BLaER1 treated with 17β-estradiol and CSF1 and Interleukin-3, amounts not matched to agents 10 nM and 100 nM (cell line): Measurements from ENCODE around the gene TCP11L1.
"Not testable (repeated sequence)": the region's sequence is repeated elsewhere in the genome, so short reads cannot be mapped to it uniquely, and the experiment has no call there.

Source experiments
- H3K27ac ChIP-seq, 11 experiments: shearing (Covaris generic); formaldehyde crosslinking; 2 replicates each; pipeline ENCODE4 v1.8.1; 2022
- H3K27me3 ChIP-seq, 11 experiments: shearing (Covaris generic); formaldehyde crosslinking; 2 replicates each; pipeline ENCODE4 v1.8.1; 2022
- H3K36me3 ChIP-seq, 11 experiments: shearing (Covaris generic); formaldehyde crosslinking; 2 replicates each; pipeline ENCODE4 v1.8.1; 2022
- H3K4me1 ChIP-seq, 10 experiments: shearing (Covaris generic); formaldehyde crosslinking; 2 replicates each; pipeline ENCODE4 v1.8.1; 2022
- H3K4me2 ChIP-seq, 11 experiments: shearing (Covaris generic); formaldehyde crosslinking; 2 replicates each; pipeline ENCODE4 v1.8.1; 2022
- H3K4me3 ChIP-seq, 10 experiments: shearing (Covaris generic); formaldehyde crosslinking; 2 replicates each; pipeline ENCODE4 v1.8.1; 2022
- H3K9ac ChIP-seq, 11 experiments: shearing (Covaris generic); formaldehyde crosslinking; 2 replicates each; pipeline ENCODE4 v1.8.1; 2022
- H3K9me3 ChIP-seq, 11 experiments: shearing (Covaris generic); formaldehyde crosslinking; replicated peaks in 1 of 11; 2 replicates each; pipeline ENCODE4 v1.8.1; 2022
- H4K20me1 ChIP-seq, 11 experiments: shearing (Covaris generic); formaldehyde crosslinking; 2 replicates each; pipeline ENCODE4 v1.8.1; 2022
- Cebpa-rat ChIP-seq, 11 experiments: shearing (Covaris generic); IDR thresholded peaks; 2 replicates each; pipeline ENCODE4 v1.8.1; 2022

The TCP11L1 gene

DNA sequence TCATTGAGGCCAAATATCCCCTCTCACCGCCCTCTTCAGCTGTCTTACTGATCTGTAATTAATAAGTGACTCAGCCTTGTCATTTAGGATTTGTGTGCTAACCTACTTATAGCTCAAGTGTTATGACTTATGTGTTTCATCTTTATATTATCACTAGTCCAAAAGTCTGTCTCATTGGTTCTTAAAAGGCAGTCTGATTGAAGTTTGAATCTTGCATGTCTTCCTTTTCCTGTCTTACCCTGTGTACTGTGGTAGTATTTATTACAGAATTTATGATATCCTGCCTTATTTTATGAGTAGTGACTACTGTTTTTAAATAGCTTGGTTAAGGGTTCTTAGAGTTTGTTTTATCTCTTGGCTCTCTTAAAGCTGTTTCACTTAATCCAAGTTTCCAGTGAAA lies 17.4 kb upstream of the TCP11L1 start:
- Histone ChIP-seq H3K27me3 (peaks cover 0 to 2% (median 0%) of the 10 kb centered on the region in 11 experiments; a peak in 2 of 22 replicates), H4K20me1 (no peaks in the 10 kb centered on the region), H3K4me2 (no peak overlapping the region), H3K9ac (no peak overlapping the region), H3K36me3 (no peaks in the 10 kb centered on the region), H3K4me3 (no peak overlapping the region), H3K9me3 (no peaks in the 10 kb centered on the region), H3K4me1 (peaks cover 0 to 1% (median 0%) of the 10 kb centered on the region in 10 experiments; a peak in 1 of 20 replicates), H3K27ac (no peak overlapping the region)
- TF ChIP-seq Cebpa-rat (IDR thresholded peaks at IDR 0.05): no peak

- Histone ChIP-seq H3K9me3 (no peaks in the 10 kb centered on the region), H3K27me3 (no peaks in the 10 kb centered on the region), H3K4me3 (no peak overlapping the region), H3K36me3 (no peaks in the 10 kb centered on the region), H3K9ac (no peak overlapping the region), H4K20me1 (no peaks in the 10 kb centered on the region), H3K27ac (no peak overlapping the region), H3K4me2 (no peak overlapping the region), H3K4me1 (no peaks in the 10 kb centered on the region; a peak in 1 of 20 replicates)
- no peak for TF ChIP-seq Cebpa-rat (IDR thresholded peaks at IDR 0.05)
Measured at GRCh38 chr11:33025339-33025722, 14.0 kb upstream of the TCP11L1 start.

DNA sequence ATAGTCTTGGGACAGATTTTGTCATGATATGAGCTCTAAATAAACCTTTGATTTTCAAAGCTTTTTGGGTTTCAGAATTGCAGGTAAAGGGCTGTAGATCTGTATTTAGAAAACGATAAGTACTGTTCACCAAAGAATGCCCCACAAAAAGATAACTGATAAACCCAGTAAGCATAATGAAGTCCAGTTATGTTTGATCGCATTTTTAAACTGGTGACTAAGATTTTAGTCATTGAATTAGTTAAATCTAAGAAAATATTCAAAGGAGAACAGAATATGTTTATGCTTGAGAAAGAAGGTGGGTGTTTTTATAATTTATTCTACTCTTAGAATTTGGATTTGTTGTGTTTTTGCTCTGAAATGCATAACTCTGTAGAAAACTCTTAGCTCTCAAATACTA lies 12.1 kb upstream of the TCP11L1 start:
- TF ChIP-seq Cebpa-rat (IDR thresholded peaks at IDR 0.05): no peak
- Histone ChIP-seq H3K27me3 (no peaks in the 10 kb centered on the region), H3K4me3 (no peak overlapping the region), H3K27ac (no peak overlapping the region), H3K4me2 (no peak overlapping the region), H3K36me3 (no peaks in the 10 kb centered on the region), H3K9me3 (no peaks in the 10 kb centered on the region), H3K9ac (no peak overlapping the region), H4K20me1 (no peaks in the 10 kb centered on the region), H3K4me1 (no peaks in the 10 kb centered on the region; a peak in 1 of 20 replicates)

- Histone ChIP-seq H3K27ac (no peak overlapping the region), H3K9me3 (no peaks in the 10 kb centered on the region), H3K4me3 (no peak overlapping the region), H4K20me1 (no peaks in the 10 kb centered on the region), H3K27me3 (no peaks in the 10 kb centered on the region), H3K9ac (no peak overlapping the region), H3K36me3 (no peaks in the 10 kb centered on the region), H3K4me2 (no peak overlapping the region), H3K4me1 (no peaks in the 10 kb centered on the region; a peak in 1 of 20 replicates)
- no peak for TF ChIP-seq Cebpa-rat (IDR thresholded peaks at IDR 0.05)
Measured at GRCh38 chr11:33027846-33028536, 11.4 kb upstream of the TCP11L1 start.

- no peak overlapping the region for H3K9ac ChIP-seq
- no peaks in the 10 kb centered on the region; a peak in 1 of 20 replicates for H3K4me1 ChIP-seq
- no peaks in the 10 kb centered on the region for H3K27me3 ChIP-seq
- no peak overlapping the region for H3K4me2 ChIP-seq
- no peak overlapping the region for H3K4me3 ChIP-seq
- no peaks in the 10 kb centered on the region for H3K9me3 ChIP-seq
- H3K27ac ChIP-seq: no peak overlapping the region
- no peaks in the 10 kb centered on the region for H4K20me1 ChIP-seq
- H3K36me3 ChIP-seq: no peaks in the 10 kb centered on the region
- no peak for TF ChIP-seq Cebpa-rat (IDR thresholded peaks at IDR 0.05)
Measured at GRCh38 chr11:33028537-33028914, 10.8 kb upstream of the TCP11L1 start.

GRCh38 chr11:33029218-33029617 lies 10.2 kb upstream of the TCP11L1 start:
- H3K4me2 ChIP-seq, H3K9me3 ChIP-seq, H3K4me1 ChIP-seq, H3K27ac ChIP-seq, H3K27me3 ChIP-seq, H3K36me3 ChIP-seq, H3K9ac ChIP-seq, H4K20me1 ChIP-seq, H3K4me3 ChIP-seq: not testable (repeated sequence)

DNA sequence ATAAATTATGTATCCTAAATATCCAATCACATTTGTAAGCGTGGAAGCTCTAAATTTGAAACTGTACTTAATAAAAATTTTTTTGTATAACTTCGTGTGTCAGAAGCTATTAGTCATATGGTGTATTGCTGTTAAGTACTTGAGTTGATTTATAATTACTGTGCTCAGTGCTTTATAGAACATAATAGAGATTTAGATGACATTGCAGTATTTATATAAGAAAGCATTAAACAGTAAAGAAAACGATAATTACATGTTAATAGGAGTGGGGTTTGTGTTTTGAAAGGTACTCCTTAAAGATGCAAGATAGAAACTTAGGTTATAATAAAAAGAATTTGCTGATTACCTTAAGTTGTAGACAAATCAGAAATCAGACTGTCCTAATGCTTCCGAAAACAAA lies 5.9 kb upstream of the TCP11L1 start:
- no peaks in the 10 kb centered on the region for H4K20me1 ChIP-seq
- H3K9ac ChIP-seq: no peak overlapping the region
- H3K27me3 ChIP-seq: no peaks in the 10 kb centered on the region
- H3K27ac ChIP-seq: no peak overlapping the region
- no peak for TF ChIP-seq Cebpa-rat (IDR thresholded peaks at IDR 0.05)
- no peaks in the 10 kb centered on the region for H3K36me3 ChIP-seq
- H3K9me3 ChIP-seq: no peaks in the 10 kb centered on the region
- no peak overlapping the region for H3K4me3 ChIP-seq
- no peak overlapping the region for H3K4me2 ChIP-seq
- H3K4me1 ChIP-seq: peaks cover 0 to 15% (median 0%) of the 10 kb centered on the region in 10 experiments; a peak in 3 of 20 replicates

- Histone ChIP-seq H3K9ac (no peak overlapping the region), H3K9me3 (no peaks in the 10 kb centered on the region), H3K27ac (no peak overlapping the region), H3K36me3 (no peaks in the 10 kb centered on the region), H3K4me3 (no peak overlapping the region), H3K4me1 (peaks cover 0 to 18% (median 1%) of the 10 kb centered on the region in 10 experiments; a peak in 12 of 20 replicates), H3K27me3 (no peaks in the 10 kb centered on the region), H3K4me2 (no peak overlapping the region), H4K20me1 (no peaks in the 10 kb centered on the region)
- TF ChIP-seq Cebpa-rat (IDR thresholded peaks at IDR 0.05): no peak
Measured at GRCh38 chr11:33035011-33035410, 4.4 kb upstream of the TCP11L1 start.

- Histone ChIP-seq H3K4me3 (peak overlapping the region; percentile 83 to 97 (median 88)), H3K9me3 (peaks cover 6 to 13% (median 8%) of the 10 kb centered on the region in 11 experiments; a peak in 19 of 22 replicates), H4K20me1 (no peaks in the 10 kb centered on the region), H3K27me3 (no peaks in the 10 kb centered on the region), H3K4me2 (peak overlapping the region; percentile 80 to 99 (median 87)), H3K27ac (peak overlapping the region; percentile 94 to 99 (median 96)), H3K4me1 (peaks cover 13 to 39% (median 16%) of the 10 kb centered on the region in 10 experiments), H3K36me3 (peaks cover 17 to 25% (median 20%) of the 10 kb centered on the region in 11 experiments), H3K9ac (peak overlapping the region; percentile 90 to 97 (median 95))
- TF ChIP-seq Cebpa-rat (IDR thresholded peaks at IDR 0.05): no peak
Measured at GRCh38 chr11:33040033-33040861, 875 bp downstream of the TCP11L1 start.
